ENCODE measurements around the gene ERGIC3.

DNA sequence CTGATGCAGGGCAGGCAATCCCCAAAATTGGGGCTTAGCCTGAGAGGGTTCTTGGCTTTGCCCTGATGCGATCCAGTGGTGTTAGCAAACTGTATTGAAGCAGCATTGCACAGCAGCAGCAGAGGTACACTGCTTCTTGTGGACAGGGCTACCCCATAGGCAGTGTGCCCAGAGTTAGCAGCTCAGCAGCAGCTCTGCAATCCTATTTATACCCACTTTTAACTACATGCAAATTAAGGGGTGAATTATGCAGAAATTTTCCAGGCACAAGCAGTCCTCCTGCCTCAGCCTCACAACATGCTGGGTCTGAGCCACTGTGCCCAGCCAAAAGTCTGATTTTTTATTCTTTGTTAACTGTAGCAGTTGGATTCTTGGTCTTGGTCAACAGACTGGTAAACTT, 16.2 kb upstream of the ERGIC3 start:
- TF ChIP-seq EP300 (IDR thresholded peaks at IDR 0.05; ENCODE audit: borderline replicate concordance) (no peak), CEBPB (IDR thresholded peaks at IDR 0.05) (no peak), FOXM1 (IDR thresholded peaks at IDR 0.05; ENCODE audit: borderline replicate concordance, low read depth) (no peak), TEAD4 (IDR thresholded peaks at IDR 0.05) (no peak), TAF1 (IDR thresholded peaks at IDR 0.05; ENCODE audit: low read depth) (no peak), ZBTB7A (IDR thresholded peaks at IDR 0.05; ENCODE audit: low read depth) (no peak), TCF12 (IDR thresholded peaks at IDR 0.05; ENCODE audit: low read depth) (no peak), EGR1 (IDR thresholded peaks at IDR 0.05) (no peak), RAD21 (IDR thresholded peaks at IDR 0.05; ENCODE audit: low read depth) (no peak), CREB1 (IDR thresholded peaks at IDR 0.05; ENCODE audit: low read depth) (no peak)
- TF ChIP-seq, protein P1, sequence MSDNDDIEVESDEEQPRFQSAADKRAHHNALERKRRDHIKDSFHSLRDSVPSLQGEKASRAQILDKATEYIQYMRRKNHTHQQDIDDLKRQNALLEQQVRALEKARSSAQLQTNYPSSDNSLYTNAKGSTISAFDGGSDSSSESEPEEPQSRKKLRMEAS (IDR thresholded peaks at IDR 0.05), result no peak
- TF ChIP-seq, protein P2, sequence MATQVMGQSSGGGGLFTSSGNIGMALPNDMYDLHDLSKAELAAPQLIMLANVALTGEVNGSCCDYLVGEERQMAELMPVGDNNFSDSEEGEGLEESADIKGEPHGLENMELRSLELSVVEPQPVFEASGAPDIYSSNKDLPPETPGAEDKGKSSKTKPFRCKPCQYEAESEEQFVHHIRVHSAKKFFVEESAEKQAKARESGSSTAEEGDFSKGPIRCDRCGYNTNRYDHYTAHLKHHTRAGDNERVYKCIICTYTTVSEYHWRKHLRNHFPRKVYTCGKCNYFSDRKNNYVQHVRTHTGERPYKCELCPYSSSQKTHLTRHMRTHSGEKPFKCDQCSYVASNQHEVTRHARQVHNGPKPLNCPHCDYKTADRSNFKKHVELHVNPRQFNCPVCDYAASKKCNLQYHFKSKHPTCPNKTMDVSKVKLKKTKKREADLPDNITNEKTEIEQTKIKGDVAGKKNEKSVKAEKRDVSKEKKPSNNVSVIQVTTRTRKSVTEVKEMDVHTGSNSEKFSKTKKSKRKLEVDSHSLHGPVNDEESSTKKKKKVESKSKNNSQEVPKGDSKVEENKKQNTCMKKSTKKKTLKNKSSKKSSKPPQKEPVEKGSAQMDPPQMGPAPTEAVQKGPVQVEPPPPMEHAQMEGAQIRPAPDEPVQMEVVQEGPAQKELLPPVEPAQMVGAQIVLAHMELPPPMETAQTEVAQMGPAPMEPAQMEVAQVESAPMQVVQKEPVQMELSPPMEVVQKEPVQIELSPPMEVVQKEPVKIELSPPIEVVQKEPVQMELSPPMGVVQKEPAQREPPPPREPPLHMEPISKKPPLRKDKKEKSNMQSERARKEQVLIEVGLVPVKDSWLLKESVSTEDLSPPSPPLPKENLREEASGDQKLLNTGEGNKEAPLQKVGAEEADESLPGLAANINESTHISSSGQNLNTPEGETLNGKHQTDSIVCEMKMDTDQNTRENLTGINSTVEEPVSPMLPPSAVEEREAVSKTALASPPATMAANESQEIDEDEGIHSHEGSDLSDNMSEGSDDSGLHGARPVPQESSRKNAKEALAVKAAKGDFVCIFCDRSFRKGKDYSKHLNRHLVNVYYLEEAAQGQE (IDR thresholded peaks at IDR 0.05; ENCODE audit: low read depth), result no peak
